Muscle layer of colon (tissue), 2 donors: ENCODE data around the gene PTCH2.
"Not testable (repeated sequence)": the region's sequence is repeated elsewhere in the genome, so short reads cannot be mapped to it uniquely, and the experiment has no call there.

ENCODE experiments used
- H3K27ac ChIP-seq: one replicate; pipeline ENCODE4 v1.7.0; 2013; ENCODE audit warnings: low read depth, mild to moderate bottlenecking, low read length, moderate library complexity
- H3K27me3 ChIP-seq, 2 donors: one replicate each; pipeline ENCODE4 v1.7.0; 2013; ENCODE audit warnings: low read length in 2 of 2, mild to moderate bottlenecking in 2 of 2; ENCODE audit not compliant: insufficient read depth in 2 of 2, control insufficient read depth in 1 of 2
- H3K36me3 ChIP-seq: one replicate; pipeline ENCODE4 v1.7.0; 2013; ENCODE audit warnings: mild to moderate bottlenecking, low read length; ENCODE audit not compliant: insufficient read depth
- H3K4me1 ChIP-seq: one replicate; pipeline ENCODE4 v1.7.0; 2013; ENCODE audit warnings: mild to moderate bottlenecking, low read length; ENCODE audit not compliant: insufficient read depth
- H3K4me3 ChIP-seq, 2 donors: one replicate each; pipeline ENCODE4 v1.7.0; 2013; ENCODE audit warnings: low read length in 2 of 2, low read depth in 1 of 2, mild to moderate bottlenecking in 1 of 2, moderate library complexity in 1 of 2
- H3K9ac ChIP-seq: one replicate; pipeline ENCODE4 v1.7.0; 2013; ENCODE audit warnings: low read length
- H3K9me3 ChIP-seq: one replicate; pipeline ENCODE4 v1.7.0; 2013; ENCODE audit warnings: mild to moderate bottlenecking, low read length
- donor health status: abdominal sarcoma.
- donor health status: Adenocarcinoma of cecum.

The PTCH2 gene

GRCh38 chr1:44826375-44827196 is 16.5 kb downstream of the PTCH2 start:
- H3K27ac ChIP-seq: no peak overlapping the region
- peaks cover under 1% of the 10 kb centered on the region for H3K4me1 ChIP-seq
- no peaks in the 10 kb centered on the region for H3K9me3 ChIP-seq
- H3K4me3 ChIP-seq: no peak overlapping the region
- H3K36me3 ChIP-seq: no peaks in the 10 kb centered on the region
- H3K9ac ChIP-seq: no peak overlapping the region
- H3K27me3 ChIP-seq: no peaks in the 10 kb centered on the region

DNA sequence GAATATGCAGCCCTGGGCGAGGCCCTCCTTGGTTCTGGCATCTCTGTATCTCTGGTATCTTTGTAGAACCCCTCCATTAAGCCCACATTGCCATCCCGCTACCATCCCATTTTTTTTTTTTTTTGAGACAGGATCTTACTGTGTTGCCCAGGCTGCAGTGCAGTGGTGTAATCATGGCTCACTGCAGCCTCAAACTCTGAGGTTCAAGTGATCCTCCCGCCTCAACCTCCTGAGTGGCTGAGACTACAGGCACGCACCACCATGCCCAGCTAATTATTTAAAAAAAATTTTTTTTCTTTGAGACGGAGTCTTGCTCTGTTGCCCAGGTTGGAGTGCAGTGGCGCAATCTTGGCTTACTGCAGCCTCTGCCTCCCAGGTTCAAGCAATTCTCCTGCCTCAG is 18.7 kb downstream of the PTCH2 start:
- peaks cover 15% of the 10 kb centered on the region for H3K4me1 ChIP-seq
- not testable (repeated sequence) for H3K4me3 ChIP-seq, H3K9me3 ChIP-seq

DNA sequence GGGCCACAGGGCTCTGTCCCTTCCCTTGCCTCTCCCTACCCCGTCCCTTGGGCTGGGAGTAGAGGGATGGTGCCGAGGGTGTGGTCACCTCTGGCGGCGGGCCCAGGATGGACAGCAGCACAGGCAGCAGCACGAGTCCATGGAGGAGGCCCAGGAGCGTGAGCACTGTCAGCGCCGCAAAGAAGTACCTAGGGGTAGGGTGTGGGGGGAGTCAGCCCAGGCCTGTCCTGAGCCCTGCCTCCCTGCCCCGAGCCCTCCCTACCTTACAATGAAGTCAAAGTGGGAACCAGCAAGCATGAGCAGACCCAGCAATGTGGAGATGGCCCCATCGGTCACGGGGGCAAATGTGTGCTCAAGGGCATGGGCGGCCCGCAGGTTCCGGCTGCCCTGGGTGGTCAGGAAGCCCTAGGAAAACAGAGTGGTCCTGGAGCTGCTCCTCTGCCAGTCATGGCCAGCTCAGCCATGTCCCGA is 20.0 kb downstream of the PTCH2 start:
- Histone ChIP-seq H3K27ac (no peak overlapping the region), H3K4me1 (peaks cover 15% of the 10 kb centered on the region), H3K27me3 (no peaks in the 10 kb centered on the region), H3K9me3 (no peaks in the 10 kb centered on the region), H3K9ac (no peak overlapping the region), H3K36me3 (no peaks in the 10 kb centered on the region), H3K4me3 (no peak overlapping the region)

More for the DNA sequence above, 18.7 kb downstream of the PTCH2 start:
- H3K36me3 ChIP-seq, H3K9ac ChIP-seq, H3K27me3 ChIP-seq, H3K27ac ChIP-seq: not testable (repeated sequence)

GRCh38 chr1:44822131-44822701 is 20.8 kb downstream of the PTCH2 start:
- no peaks in the 10 kb centered on the region for H3K27me3 ChIP-seq
- H3K27ac ChIP-seq: no peak overlapping the region
- no peaks in the 10 kb centered on the region for H3K36me3 ChIP-seq
- peaks cover 15% of the 10 kb centered on the region for H3K4me1 ChIP-seq
- H3K9me3 ChIP-seq: no peaks in the 10 kb centered on the region
- no peak overlapping the region for H3K9ac ChIP-seq
- no peak overlapping the region for H3K4me3 ChIP-seq

DNA sequence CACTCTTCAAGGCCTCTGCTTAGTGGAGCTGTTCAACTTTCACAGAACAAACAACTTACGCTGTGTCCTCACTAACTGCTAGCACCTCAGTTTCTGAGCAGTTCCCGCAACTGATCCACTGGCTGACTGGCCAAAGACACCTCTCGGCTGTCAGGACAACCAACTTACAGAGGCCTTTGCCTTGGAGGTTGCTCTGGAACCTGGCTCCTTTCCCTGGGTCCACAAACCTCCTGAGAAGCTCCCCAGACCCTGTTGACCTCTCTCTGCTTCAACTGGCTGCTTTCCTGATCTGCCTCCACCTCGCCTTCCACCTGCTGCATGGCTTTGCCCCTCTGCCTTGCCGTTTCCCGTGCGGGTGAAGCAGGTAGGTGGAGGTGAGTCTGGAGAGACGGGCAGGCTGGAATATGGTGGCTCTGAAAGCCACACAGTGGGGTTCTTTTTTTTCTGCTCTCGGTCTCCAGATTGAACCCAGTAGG is 21.8 kb downstream of the PTCH2 start:
- Histone ChIP-seq H3K9ac (no peak overlapping the region), H3K4me3 (peak overlapping the region; percentile 75 to 95)

GRCh38 chr1:44820328-44821239 is 22.5 kb downstream of the PTCH2 start:
- H3K27me3 ChIP-seq: no peaks in the 10 kb centered on the region
- peak overlapping the region; percentile 99 for H3K27ac ChIP-seq
- no peaks in the 10 kb centered on the region for H3K36me3 ChIP-seq
- peak overlapping the region; percentile 75 to 95 for H3K4me3 ChIP-seq
- H3K9ac ChIP-seq: peak overlapping the region; percentile 96
- H3K4me1 ChIP-seq: peaks cover 15% of the 10 kb centered on the region
- H3K9me3 ChIP-seq: no peaks in the 10 kb centered on the region

More for the DNA sequence above, 21.8 kb downstream of the PTCH2 start:
- Histone ChIP-seq H3K27me3 (no peaks in the 10 kb centered on the region), H3K27ac (peak overlapping the region; percentile 99), H3K36me3 (no peaks in the 10 kb centered on the region), H3K4me1 (peaks cover 15% of the 10 kb centered on the region), H3K9me3 (no peaks in the 10 kb centered on the region)

GRCh38 chr1:44819608-44820327 is 23.3 kb downstream of the PTCH2 start:
- peak overlapping the region; percentile 99 for H3K27ac ChIP-seq
- H3K4me1 ChIP-seq: peaks cover 15% of the 10 kb centered on the region
- H3K4me3 ChIP-seq: peak overlapping the region; percentile 75 to 95
- peak overlapping the region; percentile 96 for H3K9ac ChIP-seq
- no peaks in the 10 kb centered on the region for H3K9me3 ChIP-seq
- no peaks in the 10 kb centered on the region for H3K36me3 ChIP-seq
- H3K27me3 ChIP-seq: no peaks in the 10 kb centered on the region

DNA sequence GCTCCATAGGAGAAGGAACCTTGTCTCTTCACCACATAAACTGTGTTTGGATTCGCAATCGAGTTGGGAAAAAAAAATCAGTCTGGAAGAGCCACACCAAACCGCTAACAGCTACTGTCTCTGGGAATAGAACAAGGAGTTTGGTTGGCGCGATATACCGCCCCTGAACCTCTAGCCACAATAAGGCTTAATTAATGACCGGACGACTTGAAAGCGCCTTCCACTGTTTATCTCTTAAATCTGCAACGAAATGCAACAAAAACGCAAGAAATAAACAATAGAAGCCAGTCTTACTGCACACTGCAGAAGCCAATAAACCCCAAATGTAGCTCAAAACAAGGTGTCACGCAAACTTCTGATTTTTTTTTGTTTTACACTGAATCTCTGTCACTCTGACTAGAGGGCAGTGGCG is 23.9 kb downstream of the PTCH2 start:
- Histone ChIP-seq H3K9me3 (no peaks in the 10 kb centered on the region), H3K27ac (peak overlapping the region; percentile 99), H3K27me3 (no peaks in the 10 kb centered on the region), H3K36me3 (no peaks in the 10 kb centered on the region), H3K4me1 (peaks cover 15% of the 10 kb centered on the region), H3K9ac (peak overlapping the region; percentile 96), H3K4me3 (peak overlapping the region; percentile 41 to 95)

DNA sequence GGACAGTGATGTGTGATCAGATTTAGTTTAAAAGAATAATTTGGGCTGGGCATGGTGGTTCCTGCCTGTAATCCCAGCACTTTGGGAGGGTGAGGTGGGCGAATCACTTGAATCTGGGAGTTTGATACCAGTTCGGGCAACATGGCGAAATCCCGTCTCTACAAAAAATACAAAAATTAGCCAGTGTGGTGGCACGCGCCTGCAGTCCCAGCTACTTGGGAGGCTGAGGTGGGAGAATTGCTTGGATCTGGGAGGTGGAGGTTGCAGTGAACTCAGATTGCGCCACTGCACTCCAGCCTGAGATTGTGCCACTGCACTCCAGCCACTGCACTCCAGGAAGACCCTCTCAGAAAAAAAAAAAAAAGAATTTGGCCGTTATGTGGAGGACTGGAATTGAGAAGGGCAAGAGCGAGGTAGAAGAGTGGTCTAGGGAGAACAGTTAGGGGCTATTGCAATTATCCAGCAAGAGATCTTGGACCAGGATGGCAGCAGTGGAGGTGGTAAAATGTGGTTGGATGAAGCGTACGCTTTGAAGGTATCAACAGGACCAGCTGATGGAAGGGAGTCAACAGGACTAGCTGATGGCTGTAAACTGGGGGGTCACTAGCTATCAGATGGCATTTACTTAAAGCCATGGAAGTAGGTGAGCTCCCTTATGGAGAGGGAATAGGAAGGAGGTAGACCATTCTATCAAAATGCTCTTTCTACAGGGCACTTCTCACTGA is 25.1 kb downstream of the PTCH2 start:
- H3K27me3 ChIP-seq: no peaks in the 10 kb centered on the region
- no peak overlapping the region for H3K4me3 ChIP-seq
- H3K9ac ChIP-seq: no peak overlapping the region
- no peak overlapping the region for H3K27ac ChIP-seq
- no peaks in the 10 kb centered on the region for H3K9me3 ChIP-seq
- peaks cover 15% of the 10 kb centered on the region for H3K4me1 ChIP-seq
- no peaks in the 10 kb centered on the region for H3K36me3 ChIP-seq

- Histone ChIP-seq H3K9ac (no peak overlapping the region), H3K27ac (no peak overlapping the region), H3K9me3 (no peaks in the 10 kb centered on the region), H3K27me3 (no peaks in the 10 kb centered on the region), H3K4me1 (peaks cover 15% of the 10 kb centered on the region), H3K36me3 (no peaks in the 10 kb centered on the region), H3K4me3 (no peak overlapping the region)
Observed at GRCh38 chr1:44817307-44817706, 25.7 kb downstream of the PTCH2 start.
